HG03457 (cell line): Measurements from ENCODE around the gene SMYD3.

Experiments
- ATAC-seq: cut with Tn5 transposase; IDR thresholded peaks from one replicate; pipeline ENCODE4 v1.9.1; 2021; ENCODE audit warnings: moderate number of reproducible peaks; ENCODE audit not compliant: unreplicated experiment

SMYD3 gene

DNA sequence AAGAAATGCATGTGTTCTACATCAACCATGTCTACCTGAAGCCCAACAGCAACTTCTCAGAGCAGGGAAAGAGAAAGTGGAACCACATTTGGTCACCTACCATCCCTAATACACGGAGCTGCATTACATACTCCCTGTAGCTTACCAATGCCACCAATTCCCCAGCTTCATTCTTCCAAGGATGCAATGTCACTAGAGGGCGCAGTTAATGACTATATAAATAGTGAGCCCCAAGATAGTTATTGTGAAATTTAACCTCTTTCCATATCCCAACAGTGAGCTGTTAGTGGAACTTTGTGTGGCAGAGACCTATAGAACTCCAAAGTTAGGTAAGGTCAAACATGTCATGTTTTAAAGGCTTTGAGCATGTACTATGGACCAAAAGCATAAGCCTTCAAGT lies 618.3 kb downstream of the SMYD3 start:
- ATAC-seq = no peak

DNA sequence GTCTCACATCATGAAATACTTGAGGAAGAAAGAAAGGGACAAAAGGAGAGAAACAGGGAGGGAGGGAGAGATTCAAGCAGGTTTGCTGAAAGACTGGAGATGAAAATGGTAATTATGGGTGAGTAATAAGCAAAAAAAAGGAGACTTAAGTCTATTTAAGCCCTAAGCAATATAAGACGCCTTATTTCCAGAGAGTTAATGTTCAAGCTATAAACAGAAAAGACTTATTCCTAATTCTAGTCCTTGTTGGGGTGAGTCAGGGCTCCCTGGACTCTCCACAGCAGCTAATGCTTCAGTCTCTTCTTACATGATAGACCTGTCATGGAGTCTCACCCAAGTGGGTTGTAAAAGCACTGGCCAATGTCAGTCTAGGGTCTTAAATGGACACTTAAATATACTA lies 619.2 kb downstream of the SMYD3 start:
- no peak for ATAC-seq

- no peak for ATAC-seq
These were observed 625.2 kb downstream of the SMYD3 start for GRCh38 chr1:245881767-245882391.

DNA sequence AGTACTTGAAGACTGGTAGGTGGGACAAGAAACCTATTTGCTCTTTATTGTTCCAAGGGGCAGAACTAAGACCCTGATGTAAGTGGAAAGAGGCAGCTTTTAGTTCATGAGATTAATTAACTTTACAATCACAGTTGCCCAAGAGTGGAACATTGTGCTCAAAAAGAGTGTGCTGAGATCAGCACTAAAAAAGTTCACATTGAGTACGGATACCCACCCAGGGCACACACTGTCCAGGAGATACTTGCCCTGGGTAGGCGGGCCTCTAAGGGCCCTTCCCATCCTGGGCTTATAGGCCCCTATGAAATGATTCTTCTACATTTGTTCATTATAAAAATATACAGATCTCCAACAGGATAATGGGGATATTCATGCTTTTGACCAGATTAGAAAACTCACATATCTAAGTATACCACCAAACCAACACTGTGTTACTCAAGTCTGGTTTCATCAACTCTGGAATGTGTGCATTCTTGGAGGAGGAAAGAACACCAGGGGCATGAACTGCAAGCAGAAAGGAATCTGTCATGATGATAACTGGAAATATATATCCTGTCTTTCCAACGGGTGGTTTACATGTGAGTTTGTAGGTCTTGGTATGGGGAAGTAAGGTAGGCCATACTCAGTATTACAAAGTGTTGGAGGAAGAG lies 626.2 kb downstream of the SMYD3 start:
- no peak for ATAC-seq

DNA sequence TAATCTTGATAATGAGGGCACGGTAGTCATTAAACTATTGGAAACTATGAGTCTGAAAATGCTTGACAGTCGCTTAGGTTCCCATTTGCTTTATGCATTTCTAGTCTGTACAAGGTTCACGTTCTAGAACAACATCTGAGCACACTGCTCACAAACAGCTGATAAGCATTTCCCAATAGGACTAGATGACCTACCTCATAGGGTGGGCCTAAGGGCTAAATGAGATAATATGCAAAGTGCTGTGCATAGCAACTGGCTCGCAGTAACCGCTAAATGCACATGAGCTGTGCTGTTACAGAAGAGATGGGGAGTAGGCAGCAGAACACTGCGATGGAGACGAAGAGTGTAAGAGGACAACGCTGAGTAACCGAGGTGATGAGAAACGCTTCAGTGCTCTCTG lies 628.0 kb downstream of the SMYD3 start:
- ATAC-seq = no peak

GRCh38 chr1:245878585-245878984 lies 628.5 kb downstream of the SMYD3 start:
- ATAC-seq = no peak

- ATAC-seq = no peak
These were observed 629.1 kb downstream of the SMYD3 start for GRCh38 chr1:245877976-245878375.

DNA sequence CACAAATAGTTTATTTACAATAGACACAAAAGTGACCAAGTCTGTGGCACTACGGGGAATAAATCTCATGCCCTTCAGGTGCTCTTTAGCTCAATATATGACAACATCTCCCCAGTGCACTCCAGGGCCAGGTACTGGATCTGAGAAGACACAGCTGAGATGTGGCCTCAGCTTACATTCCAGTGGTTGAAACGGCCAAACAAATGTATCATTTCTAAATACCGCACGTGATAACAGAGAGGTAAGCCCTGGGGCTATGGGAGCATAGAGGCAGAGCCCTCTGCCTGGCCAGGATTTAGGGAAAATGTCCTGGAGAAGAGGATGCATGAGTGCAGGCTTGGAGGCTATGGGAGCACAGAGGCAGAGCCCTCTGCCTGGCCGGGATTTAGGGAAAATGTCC lies 630.5 kb downstream of the SMYD3 start:
- no peak for ATAC-seq

DNA sequence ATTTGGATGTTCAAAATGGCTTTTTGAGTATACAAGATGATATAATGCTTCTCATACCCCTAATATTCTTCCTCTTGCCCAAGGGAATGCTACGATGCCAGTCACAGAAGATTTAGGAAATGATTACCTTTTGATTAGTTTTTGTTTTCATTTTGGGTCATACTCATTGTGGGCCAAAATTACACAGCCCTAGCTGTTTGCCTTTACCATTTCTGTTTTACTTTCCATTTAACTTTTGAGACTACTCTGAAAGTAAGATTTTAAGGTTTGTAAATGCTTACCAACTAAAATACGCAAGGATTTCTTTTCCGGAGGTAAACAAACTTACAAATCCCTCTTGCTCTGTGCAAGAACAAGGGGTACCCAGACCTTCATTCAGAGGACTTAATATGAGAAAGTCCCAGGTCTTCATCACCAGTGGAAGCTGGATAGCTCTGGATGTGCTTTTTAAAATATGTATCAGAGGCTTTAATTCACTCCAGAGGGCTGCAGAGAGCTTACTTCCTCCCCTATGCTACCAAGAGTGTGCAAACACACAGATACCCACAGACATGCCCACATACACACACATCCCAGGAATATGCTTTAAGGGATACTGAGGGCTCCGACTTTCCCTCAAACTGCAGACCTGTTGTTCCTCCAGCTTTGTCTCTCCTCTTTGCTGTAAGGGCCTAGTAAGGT lies 631.4 kb downstream of the SMYD3 start:
- ATAC-seq = no peak

DNA sequence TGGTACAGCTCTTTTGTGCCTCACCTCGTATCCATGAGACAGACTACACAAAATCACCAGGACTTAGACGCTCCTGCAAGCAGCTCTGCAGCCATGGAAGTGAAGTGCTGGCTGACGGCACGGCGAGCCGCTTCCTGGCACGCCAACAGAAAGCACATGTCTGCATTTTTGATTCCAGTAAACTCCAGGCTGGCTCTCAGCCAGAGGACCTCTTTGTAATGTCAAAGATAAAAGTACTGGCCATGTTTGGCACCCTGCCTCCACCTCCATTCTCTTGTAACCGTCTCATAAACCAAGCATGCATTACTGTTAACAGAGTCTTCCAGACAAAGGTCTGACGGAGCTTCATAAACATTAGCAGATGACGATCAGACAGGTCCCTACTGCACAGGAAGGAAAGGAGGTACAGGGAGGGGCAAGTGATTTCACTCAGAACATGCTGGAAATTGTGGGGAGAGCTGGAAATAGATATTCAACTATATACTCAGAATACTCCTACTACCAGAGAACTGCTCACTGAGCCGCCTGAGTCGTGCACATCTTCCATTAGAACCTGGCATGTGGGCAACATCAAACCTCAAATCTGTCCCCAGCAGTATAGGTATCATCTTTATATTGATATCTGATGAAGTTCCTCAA lies 632.0 kb downstream of the SMYD3 start:
- ATAC-seq = no peak

GRCh38 chr1:245873883-245874671 lies 633.0 kb downstream of the SMYD3 start:
- ATAC-seq = no peak

DNA sequence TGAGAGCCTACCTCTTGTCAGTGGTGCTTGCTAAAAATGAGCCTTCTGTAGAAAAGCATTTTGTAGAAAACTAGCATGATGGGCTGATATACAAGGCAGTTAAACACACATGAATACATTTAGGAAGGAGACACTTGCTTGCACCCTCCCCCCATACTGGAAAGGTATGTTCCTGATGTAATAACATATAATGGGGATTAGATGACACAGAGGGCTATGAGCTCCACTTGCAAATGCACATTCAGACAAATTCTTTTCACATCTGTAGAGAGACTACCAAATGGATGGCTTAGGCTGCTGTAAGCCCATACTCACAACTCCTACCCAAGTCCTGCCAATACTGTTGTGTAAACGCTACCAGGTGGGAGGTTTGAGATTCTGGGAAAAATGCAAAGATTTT lies 634.0 kb downstream of the SMYD3 start:
- no peak for ATAC-seq

GRCh38 chr1:245872475-245872874 lies 634.6 kb downstream of the SMYD3 start:
- no peak for ATAC-seq

- ATAC-seq = no peak
These were observed 635.2 kb downstream of the SMYD3 start for GRCh38 chr1:245871915-245872314.

DNA sequence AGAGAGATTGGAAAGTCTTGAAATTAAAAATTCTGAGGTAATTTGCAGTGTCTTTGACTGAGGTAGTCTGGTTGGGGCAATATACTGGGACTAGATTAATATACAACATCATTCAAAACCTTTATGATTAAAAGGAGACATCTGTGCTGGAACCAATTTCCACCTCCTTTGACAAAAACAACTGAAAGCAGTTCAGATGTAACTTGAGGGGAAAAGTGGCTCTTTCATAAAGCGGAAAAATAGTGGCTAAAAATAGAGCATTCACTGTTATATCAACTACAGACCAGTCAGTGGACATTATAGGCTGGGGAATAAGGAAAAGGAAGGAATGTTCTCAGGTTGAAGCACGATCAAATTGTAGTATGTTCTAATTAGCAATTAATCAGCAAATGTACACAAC lies 635.9 kb downstream of the SMYD3 start:
- no peak for ATAC-seq

- ATAC-seq = no peak
These were observed 636.4 kb downstream of the SMYD3 start for GRCh38 chr1:245870698-245871097.

DNA sequence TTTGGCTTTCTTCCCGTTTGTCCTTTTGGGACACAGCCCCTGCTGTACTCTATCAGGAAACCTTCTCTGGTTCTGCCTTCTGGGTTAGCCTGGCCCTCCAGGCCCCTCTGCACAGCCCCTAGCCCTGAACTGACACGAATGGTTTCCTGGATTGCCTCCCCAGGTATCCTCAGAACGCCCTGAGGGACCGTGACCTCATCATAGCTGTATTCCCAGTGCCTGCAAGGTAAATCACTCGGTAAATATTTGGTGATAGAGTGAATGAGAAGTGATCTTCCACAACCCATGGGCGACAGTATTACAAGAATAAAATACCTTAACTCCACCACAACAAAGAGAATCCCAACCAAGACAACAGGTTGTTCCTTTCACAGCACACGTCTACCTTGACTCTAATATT lies 637.2 kb downstream of the SMYD3 start:
- no peak for ATAC-seq

- no peak for ATAC-seq
These were observed 639.3 kb downstream of the SMYD3 start for GRCh38 chr1:245867738-245868137.

GRCh38 chr1:245864872-245865271 lies 642.2 kb downstream of the SMYD3 start:
- ATAC-seq = no peak

DNA sequence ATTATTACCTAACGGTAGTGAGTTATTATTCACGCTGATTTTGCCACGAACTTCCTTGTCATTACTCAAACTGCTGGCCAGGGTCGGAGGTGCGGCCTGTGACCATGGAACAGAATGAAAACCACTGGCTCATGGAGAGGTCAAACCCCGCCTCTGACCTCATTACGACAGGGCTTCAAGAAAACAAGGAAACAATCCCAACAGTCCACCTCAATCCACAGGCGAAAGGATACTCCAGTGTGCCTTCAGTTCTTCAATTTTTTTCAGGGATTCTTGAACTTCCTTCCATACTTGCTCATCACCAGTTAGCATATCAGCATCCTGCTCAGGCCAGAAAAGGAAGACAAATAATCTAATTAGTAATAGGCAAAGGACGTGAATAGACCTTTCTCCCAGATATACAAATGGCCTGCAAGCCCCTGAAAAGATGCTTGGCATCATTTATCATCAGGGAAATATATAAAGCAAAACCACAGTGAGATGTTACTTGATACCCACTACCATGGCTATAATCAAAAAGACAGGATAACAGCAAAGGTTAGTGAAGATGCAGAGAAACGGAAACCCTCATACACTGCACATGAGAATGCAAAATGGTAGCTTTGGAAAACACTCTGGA lies 643.4 kb downstream of the SMYD3 start:
- no peak for ATAC-seq
